ENCODE results near the gene STRIP1.
"Not testable (repeated sequence)": the region's sequence is repeated elsewhere in the genome, so short reads cannot be mapped to it uniquely, and the experiment has no call there.

Gene STRIP1

DNA sequence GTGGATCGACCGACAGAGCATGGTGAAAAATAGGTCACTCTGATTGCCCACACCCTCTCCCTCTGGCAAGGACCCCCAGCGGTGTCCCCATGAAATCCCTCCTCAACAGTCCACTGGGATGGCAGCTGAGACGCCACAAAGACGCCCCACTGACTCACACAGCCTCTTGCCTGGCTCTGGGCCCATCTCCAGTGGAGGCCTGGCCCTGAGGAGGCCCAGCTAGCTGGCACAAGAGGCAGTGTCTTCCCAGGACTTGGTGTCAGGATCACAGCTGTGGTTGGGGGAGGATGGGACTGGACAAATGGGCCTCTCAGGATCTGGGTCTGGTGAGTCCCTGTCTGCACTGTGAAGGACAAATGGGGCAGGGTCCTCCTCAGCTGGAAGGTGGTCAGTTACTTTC is 31.4 kb downstream of the STRIP1 start:
- no peak overlapping the region for H3K4me3 ChIP-seq (ENCODE audit: low read depth, low read length)
- no peak for DNase-seq (ENCODE audit: low read depth)

- H3K4me3 ChIP-seq (ENCODE audit: low read depth, low read length): no peak overlapping the region
- no peak for DNase-seq (ENCODE audit: low read depth)
Measured at GRCh38 chr1:110067479-110067892, 33.1 kb downstream of the STRIP1 start.

DNA sequence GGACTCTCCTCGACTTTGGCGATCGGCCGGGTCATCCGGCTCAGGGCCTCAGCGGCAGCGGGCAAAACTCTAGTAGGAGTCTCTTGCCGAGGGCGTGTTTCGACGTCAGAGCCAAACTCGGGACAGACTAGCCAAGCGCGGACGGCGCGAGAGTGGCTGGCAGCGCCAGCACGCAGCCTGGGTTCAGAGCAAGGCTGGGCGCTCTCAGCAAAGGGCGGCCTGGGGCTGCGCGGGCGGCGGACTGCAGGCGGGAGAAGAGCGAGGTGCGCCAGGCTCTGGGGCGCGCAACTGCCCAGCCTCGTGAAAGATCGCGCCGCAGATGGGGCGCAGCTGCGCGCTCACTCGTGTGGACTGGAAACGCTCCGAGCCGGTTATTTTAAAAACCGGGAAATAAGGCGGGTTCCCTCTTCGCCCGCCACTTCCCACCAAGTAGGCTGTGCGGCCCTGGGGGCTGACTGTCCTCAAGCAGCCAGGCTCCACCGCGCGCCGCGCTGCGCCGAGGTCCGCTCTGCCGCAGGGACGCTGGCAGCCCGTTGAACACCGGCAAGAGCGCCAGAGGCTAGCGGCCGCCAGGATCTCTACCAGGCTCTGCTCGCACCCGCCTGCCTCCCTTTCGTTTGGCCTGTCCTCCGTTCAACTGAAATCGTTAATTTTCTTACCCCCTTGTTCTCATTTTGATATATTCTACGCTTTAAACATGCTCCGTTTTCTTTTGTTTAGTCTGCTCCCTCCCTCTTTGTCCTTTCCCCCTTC is 33.6 kb downstream of the STRIP1 start:
- no peak overlapping the region for H3K4me3 ChIP-seq (ENCODE audit: low read depth, low read length)
- no peak for DNase-seq (ENCODE audit: low read depth)

DNA sequence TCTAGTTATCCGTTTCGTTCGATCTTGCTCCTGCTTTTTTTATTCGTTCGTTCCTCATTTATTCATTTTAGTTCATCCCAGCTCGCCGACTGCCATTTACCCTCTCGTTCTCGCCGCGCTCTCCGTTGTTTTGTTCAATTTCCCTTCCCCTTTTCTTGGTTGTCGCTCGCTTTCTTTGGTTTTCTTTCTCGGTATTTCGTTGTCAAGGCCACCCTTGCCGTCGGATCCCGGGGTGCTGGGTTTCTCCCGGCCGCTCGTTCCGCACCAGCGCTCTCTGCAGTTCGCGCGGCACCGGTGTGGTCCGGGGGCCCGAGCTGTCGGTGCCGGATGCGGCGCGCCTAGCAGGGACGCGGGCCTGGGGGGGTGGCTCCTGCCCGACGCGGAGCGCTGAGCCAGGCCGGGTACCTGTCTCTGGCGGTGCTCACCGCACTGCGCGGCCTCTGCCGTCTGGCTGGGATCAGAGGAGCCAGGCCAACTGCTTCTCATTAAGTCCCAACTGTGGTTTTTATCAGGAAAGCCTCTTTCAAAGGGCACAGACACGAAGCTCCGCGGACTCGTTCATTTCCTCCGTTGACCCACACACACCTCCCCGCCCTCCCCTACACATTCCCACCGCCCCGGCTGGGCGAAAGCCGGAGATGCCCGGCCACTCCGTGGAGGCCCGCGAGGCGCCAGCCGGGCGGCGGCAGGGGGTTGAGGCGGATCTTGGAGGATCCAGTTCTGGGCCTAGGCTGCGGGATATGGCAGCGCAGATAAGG is 34.4 kb downstream of the STRIP1 start:
- DNase-seq (ENCODE audit: low read depth): no peak
- no peak overlapping the region for H3K4me3 ChIP-seq (ENCODE audit: low read depth, low read length)

- no peak for DNase-seq (ENCODE audit: low read depth)
- H3K4me3 ChIP-seq (ENCODE audit: low read depth, low read length): no peak overlapping the region
Measured at GRCh38 chr1:110069404-110070281, 35.2 kb downstream of the STRIP1 start.

DNA sequence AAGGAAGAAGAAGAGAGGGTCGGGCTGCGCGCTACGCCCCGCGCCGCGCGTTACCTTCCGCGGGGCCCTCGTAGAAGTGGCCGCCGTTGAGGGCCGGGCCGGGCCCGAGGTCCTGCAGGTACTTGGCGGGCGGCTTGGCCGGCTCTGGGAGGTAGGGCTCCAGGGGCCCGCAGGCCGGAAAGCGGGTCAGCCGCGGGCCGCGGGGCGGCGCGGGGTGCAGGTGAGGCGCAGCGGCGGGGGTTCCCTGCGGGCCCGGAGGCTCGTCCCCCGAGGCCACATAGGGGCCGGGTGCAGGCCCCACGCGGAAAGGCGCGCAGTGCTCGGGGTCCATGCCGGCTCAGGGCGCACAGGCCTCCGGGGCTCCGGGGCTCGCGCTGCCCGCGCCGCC is 35.9 kb downstream of the STRIP1 start:
- no peak overlapping the region for H3K4me3 ChIP-seq (ENCODE audit: low read depth, low read length)
- no peak for DNase-seq (ENCODE audit: low read depth)

- H3K4me3 ChIP-seq (ENCODE audit: low read depth, low read length): no peak within 1 kb of the TSS
- DNase-seq (ENCODE audit: low read depth): no peak
Measured at GRCh38 chr1:110070671-110071242, 36.3 kb downstream of the STRIP1 start, which contains the start of gene ALX3. TSS of gene ALX3 (minus strand) at chr1:110070672. CDS start at chr1:110070612, 60 bp downstream.

DNA sequence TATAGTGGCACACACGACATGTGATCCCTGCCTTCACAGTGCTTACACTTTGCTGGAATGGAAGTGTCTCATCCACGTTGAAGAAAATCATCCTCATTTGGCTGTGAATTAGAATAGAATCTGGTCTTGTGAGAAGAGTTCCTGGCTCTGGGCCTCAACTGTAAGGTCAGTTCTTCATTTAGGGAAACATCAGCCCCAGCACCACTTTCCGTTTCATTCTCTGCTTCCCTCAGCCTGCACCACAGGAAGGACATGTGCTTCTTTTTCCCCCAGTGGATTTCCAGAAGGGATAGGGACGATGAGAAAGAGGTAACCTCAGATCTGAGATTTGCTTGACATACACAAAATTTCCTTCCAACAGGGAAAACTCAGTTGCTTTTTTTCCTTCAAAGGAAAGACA is 39.7 kb downstream of the STRIP1 start:
- DNase-seq (ENCODE audit: low read depth): no peak
- no peak overlapping the region for H3K4me3 ChIP-seq (ENCODE audit: low read depth, low read length)

DNA sequence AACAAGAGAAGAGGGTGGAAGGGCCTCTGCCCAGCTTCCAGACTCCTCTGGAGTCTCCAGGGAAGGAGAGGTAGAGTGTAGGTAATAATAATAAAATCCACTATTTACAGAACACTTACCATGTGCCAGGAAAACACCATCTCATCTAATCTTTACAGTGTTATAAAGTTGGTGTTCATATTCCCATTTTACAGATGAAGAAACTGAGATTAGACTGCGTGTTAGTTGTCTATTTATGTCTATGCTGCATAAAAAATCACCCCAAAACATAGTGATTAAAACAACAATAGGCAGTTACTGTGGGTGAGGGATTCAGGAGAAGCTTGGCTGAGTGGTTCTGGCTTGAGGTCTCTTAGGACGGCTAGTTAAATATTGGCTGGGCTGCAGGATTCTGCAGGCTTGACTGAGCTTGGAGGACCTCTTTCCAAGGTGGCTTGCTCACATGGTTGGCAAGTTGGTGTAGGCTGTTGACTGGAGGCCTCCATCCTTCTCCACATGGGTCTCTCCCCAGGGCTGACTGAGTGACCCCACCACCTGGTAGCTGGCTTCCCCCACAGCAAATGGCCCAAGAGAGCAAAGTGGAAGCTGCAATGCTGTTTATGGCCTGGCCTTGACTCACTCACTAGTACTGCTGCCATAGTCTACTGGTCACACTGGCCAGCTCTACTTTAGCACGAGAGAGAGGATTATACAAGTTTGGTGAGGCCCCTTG is 42.5 kb downstream of the STRIP1 start:
- H3K4me3 ChIP-seq (ENCODE audit: low read depth, low read length): no peak overlapping the region
- DNase-seq (ENCODE audit: low read depth): no peak

DNA sequence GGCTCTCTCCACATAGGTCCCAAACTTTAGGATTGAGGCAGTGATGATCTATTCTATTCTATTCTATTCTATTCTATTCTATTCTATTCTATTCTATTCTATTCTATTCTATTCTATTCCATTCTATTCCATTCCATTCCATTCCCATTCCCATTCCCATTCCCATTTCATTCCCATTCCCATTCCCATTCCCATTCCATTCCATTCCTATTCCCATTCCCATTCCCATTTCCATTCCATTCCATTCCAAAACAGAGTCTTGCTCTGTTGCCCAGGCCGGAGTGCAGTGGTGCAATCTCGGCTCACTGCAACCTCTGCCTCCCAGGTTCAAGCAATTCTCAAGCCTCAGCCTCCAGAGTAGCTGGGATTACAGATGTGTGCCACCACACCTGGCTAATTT is 45.6 kb downstream of the STRIP1 start:
- not testable (repeated sequence) for DNase-seq (ENCODE audit: low read depth); H3K4me3 ChIP-seq (ENCODE audit: low read depth, low read length)

DNA sequence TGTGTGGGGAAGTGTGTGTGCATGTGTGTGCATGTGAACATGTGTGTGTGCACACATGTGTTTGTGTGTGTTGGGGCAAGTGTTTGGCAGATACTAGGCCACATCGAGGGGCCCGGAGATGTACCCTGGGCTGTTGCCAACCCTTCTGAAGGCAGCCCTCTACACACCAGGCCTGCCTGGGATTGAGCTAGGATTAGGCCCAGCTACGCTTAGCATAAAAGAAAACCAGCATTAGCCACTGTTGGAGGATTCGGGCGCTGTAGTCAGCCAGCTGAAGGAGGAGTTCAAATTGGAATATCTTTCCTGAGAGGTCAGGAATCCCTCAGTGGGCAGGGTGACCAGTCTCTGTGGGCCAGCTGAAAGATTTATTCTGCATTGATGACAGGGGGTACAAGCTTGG is 46.6 kb downstream of the STRIP1 start:
- no peak overlapping the region for H3K4me3 ChIP-seq (ENCODE audit: low read depth, low read length)
- no peak for DNase-seq (ENCODE audit: low read depth)

GRCh38 chr1:110082477-110082876 is 48.1 kb downstream of the STRIP1 start:
- no peak for DNase-seq (ENCODE audit: low read depth)
- H3K4me3 ChIP-seq (ENCODE audit: low read depth, low read length): no peak overlapping the region

DNA sequence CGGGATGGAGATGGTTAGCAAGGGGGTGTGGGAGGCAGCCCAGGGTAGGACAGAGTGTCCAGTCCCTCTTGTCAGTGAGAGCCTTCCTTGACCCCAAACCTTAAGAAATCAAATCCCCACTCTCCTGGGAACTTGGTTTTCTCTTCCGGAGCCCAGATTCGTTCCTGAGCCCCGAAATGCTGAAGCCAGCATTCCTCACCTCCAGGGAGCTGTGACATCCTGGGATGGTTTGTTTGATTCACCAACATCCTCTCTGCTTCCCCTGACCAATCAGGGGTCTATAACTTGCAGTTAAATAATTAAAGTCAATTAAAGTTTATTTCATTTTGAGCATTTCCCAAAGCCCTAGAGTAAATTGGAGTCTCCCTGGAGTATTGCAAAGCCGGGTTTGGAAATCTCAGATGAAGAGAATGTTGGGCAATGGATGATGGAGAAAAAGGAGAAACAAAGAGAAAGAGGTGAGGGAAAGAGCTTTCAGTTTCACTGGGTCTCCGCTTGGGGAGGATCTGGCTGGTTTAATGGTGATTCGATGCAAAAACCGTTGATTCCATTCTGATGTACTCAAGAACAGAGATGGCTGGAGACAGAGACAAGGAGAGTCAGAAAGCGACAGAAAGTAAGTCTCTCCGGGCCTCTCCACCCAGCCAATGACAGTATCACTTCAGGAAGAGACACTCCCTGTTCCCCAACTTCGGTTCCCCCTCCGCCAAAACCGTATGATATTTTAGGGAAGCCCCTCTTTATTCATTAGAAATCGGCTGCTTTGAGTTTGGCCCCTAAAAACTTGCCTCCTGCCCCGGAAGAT is 48.8 kb downstream of the STRIP1 start:
- DNase-seq (ENCODE audit: low read depth): no peak
- no peak overlapping the region for H3K4me3 ChIP-seq (ENCODE audit: low read depth, low read length)

DNA sequence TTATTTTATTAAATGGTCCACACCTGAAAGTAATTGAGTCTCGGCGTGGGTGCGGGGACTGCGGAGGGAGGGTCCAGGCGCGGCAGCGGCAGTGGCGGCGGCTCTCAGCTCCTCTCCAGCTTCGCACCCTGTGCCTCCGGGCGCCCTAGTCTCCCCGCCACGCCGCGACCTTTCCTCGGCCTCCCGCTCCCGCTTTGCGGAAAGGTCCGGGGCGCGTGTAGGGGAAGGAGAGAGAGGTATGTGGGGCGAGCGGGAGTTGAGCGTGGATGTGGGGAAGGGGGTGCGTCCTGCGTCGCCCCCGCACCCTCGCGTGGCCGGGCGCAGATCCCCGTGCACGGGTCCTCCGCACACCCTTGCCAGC is 49.4 kb downstream of the STRIP1 start:
- peak overlapping the region; percentile 46 for H3K4me3 ChIP-seq (ENCODE audit: low read depth, low read length)
- no peak for DNase-seq (ENCODE audit: low read depth)

GRCh38 chr1:110084227-110085078 is 50.0 kb downstream of the STRIP1 start:
- peak; percentile 4 for DNase-seq (ENCODE audit: low read depth)
- H3K4me3 ChIP-seq (ENCODE audit: low read depth, low read length): peak overlapping the region; percentile 46

DNA sequence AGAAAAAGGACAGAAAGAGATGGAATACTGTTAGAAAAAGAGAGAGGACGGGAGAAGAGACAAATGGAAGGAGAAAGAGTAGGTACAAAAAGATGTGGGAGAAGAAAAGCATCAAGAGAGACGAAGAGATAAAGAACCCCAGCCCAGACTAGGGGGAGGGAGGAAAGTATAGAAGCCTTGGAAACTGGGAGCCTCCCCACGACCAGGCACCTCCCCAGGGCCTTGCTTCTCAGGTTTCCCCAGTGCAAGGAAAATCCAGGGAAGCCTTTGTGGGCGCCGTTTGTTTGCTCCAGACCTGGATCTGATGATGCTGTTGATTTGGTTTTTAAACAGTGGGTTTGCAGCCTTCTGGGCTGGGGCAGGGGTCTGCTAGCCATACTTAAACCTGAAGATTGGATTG is 51.2 kb downstream of the STRIP1 start:
- no peak for DNase-seq (ENCODE audit: low read depth)
- no peak overlapping the region for H3K4me3 ChIP-seq (ENCODE audit: low read depth, low read length)

GRCh38 chr1:110086961-110087360 is 52.5 kb downstream of the STRIP1 start:
- no peak overlapping the region for H3K4me3 ChIP-seq (ENCODE audit: low read depth, low read length)
- DNase-seq (ENCODE audit: low read depth): no peak

All from skeletal muscle cell (primary cell).